Gastroesophageal sphincter (tissue), 4 donors: ENCODE data around the gene IMPDH2. TPM values are rescaled to one million over a fixed set of nuclear protein-coding genes. Genes with fewer than 3 reads are reported as not detected.

Experiments used
- ATAC-seq: fragments of 150-250 bp; one replicate; pipeline ENCODE4 v1.9.1; 2016; ENCODE audit warnings: mild to moderate bottlenecking, moderate library complexity
- H3K27ac ChIP-seq, 4 donors: fragments of 200-600 bp; sonication (generic) in 3 of 4; 1 replicate in 3 of 4; 2 replicates in 1 of 4; pipeline ENCODE4 v1.5.1; 2016 to 2019
- H3K27me3 ChIP-seq: fragments of 200-600 bp; sonication (generic); one replicate; pipeline ENCODE4 v1.5.1; 2019
- H3K36me3 ChIP-seq, 2 donors: fragments of 200-600 bp; sonication (generic); one replicate each; pipeline ENCODE4 v1.5.1; 2019; ENCODE audit warnings: control low read depth in 1 of 2
- H3K4me1 ChIP-seq, 3 donors: fragments of 200-600 bp; sonication (generic); 1 replicate in 2 of 3; 2 replicates in 1 of 3; pipeline ENCODE4 v1.5.1; 2016 to 2019; ENCODE audit warnings: control low read depth in 2 of 3
- H3K4me3 ChIP-seq, 2 donors: fragments of 200-600 bp; sonication (generic); one replicate each; pipeline ENCODE4 v1.5.1; 2019; ENCODE audit warnings: mild to moderate bottlenecking in 1 of 2, moderate library complexity in 1 of 2
- H3K9me3 ChIP-seq, 3 donors: fragments of 200-600 bp; sonication (generic); one replicate each; pipeline ENCODE4 v1.5.1; 2017 to 2019; ENCODE audit warnings: control low read depth in 2 of 3
- EP300 ChIP-seq: sonication (generic); formaldehyde crosslinking; IDR thresholded peaks from one replicate; pipeline ENCODE4 v1.6.1; 2017; ENCODE audit warnings: antibody characterized with exemption, mild to moderate bottlenecking
- POLR2A ChIP-seq, 2 donors: fragments of 450-650 bp; IDR thresholded peaks; one replicate each; pipeline ENCODE4 v1.6.1; 2017; ENCODE audit warnings: antibody characterized with exemption in 2 of 2, mild to moderate bottlenecking in 2 of 2, moderate library complexity in 1 of 2
- POLR2AphosphoS5 ChIP-seq: sonication (generic); formaldehyde crosslinking; IDR thresholded peaks from one replicate; pipeline ENCODE4 v1.6.1; 2017; ENCODE audit warnings: antibody characterized with exemption
- WGBS, 2 donors: methylation state at CpG; one replicate each; pipeline ENCODE4 v1.1.5; 2018; ENCODE audit warnings: low coverage in 1 of 2; 5-methylcytosine and 5-hydroxymethylcytosine counted together
- total RNA-seq, 4 donors: library from RNA; depleted of rRNA; stranded (reverse); fragments of >200 nt; gene quantifications; one replicate each; pipeline ENCODE4 v1.1.0, GENCODE V29; 2016
- TF ChIP-seq, protein P1 (sequence below), 4 experiments: fragments of 200-600 bp in 2 of 4; fragments of 450-650 bp in 2 of 4; sonication (generic) in 1 of 4; IDR thresholded peaks; one replicate each; pipeline ENCODE4 v1.5.1; 2017 to 2019; ENCODE audit warnings: antibody characterized with exemption in 4 of 4, mild to moderate bottlenecking in 2 of 4, moderate library complexity in 2 of 4

IMPDH2 gene
- total RNA-seq, 4 donors from 2014 or later = 89.8 to 179 (median 118) TPM

DNA sequence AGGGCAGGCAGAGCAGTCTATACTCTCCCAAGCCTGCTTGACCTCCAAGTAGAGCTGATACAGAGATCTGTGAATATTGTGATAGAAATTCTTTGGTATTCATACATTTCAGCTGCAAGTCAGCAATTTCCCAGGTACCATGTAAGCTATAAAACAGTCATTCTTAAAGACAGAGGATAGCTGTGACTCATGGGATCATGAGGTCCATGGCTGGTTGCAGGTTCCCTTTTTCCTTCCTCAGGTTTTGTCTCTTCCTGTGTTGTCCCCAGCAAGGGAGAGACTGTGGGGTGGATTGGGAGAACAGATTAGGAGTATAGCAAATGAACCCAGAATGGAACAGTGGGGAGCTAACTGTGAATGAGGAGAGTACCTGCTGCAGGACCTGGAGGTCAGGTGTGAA lies 44.5 kb downstream of the IMPDH2 start:
- Histone ChIP-seq H3K27ac (no peak overlapping the region), H3K9me3 (no peaks in the 10 kb centered on the region), H3K27me3 (no peaks in the 10 kb centered on the region), H3K4me3 (no peak overlapping the region), H3K4me1 (peaks cover 3 to 21% (median 6%) of the 10 kb centered on the region in 3 donors), H3K36me3 (peaks cover 0 to 75% of the 10 kb centered on the region in 2 donors)
- ATAC-seq = no peak
- TF ChIP-seq, protein P1, sequence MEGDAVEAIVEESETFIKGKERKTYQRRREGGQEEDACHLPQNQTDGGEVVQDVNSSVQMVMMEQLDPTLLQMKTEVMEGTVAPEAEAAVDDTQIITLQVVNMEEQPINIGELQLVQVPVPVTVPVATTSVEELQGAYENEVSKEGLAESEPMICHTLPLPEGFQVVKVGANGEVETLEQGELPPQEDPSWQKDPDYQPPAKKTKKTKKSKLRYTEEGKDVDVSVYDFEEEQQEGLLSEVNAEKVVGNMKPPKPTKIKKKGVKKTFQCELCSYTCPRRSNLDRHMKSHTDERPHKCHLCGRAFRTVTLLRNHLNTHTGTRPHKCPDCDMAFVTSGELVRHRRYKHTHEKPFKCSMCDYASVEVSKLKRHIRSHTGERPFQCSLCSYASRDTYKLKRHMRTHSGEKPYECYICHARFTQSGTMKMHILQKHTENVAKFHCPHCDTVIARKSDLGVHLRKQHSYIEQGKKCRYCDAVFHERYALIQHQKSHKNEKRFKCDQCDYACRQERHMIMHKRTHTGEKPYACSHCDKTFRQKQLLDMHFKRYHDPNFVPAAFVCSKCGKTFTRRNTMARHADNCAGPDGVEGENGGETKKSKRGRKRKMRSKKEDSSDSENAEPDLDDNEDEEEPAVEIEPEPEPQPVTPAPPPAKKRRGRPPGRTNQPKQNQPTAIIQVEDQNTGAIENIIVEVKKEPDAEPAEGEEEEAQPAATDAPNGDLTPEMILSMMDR (IDR thresholded peaks at IDR 0.05) = no peak
- TF ChIP-seq POLR2AphosphoS5 (no peak), POLR2A (IDR thresholded peaks at IDR 0.05) (no peak), EP300 (no peak)

DNA sequence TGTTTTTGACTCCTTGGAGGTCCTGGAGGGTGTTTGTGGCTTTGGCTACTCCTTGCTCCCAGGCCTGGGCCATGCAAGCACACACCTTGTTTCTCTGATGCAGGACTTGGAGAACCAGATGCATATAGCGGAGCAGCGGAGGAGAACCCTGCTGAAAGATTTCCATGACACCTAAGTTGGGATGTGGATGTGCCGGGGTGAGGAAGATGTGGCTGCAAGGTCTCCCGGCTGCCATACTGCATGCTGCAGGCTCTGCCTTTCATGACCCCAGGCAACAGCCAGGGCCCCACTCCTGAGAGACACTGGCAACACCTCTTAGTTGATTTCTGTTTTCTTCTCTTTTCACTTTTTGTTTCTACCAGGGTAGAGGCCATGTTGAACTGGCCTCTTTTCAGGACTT lies 46.1 kb downstream of the IMPDH2 start:
- Histone ChIP-seq H3K9me3 (no peaks in the 10 kb centered on the region), H3K27me3 (no peaks in the 10 kb centered on the region), H3K36me3 (peaks cover 0 to 91% of the 10 kb centered on the region in 2 donors), H3K27ac (no peak overlapping the region), H3K4me3 (no peak overlapping the region), H3K4me1 (peaks cover 0 to 6% (median 0%) of the 10 kb centered on the region in 3 donors)
- no peak for ATAC-seq
- WGBS, 2 donors = 100% methylated on average over 1 to 2 of the region's 4 CpGs
- TF ChIP-seq POLR2AphosphoS5 = no peak
- TF ChIP-seq, protein P1 (IDR thresholded peaks at IDR 0.05) = no peak

DNA sequence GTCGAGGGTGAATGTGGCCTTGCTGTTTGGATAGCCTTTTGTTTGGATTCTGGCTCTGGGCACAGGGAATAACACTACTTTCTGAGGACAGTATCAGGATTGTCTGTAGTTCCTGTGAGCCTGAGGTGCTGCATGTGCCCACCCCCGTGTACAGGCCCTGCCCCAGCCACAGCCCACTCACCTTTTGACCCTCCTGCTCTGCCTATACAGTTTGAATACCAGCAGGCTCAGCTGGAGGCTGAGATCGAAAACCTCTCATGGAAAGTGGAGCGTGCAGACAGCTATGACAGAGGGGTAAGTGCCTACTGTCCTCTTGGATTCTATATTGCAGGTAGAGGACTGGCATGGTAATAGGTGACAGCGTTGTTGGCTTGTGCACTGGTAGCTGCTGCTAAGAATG lies 46.5 kb downstream of the IMPDH2 start:
- no peak overlapping the region for H3K4me3 ChIP-seq
- no peaks in the 10 kb centered on the region for H3K9me3 ChIP-seq
- H3K27ac ChIP-seq = no peak overlapping the region
- ATAC-seq = no peak
- H3K36me3 ChIP-seq = peaks cover 0 to 95% of the 10 kb centered on the region in 2 donors
- no peaks in the 10 kb centered on the region for H3K27me3 ChIP-seq
- peaks cover 0 to 2% (median 0%) of the 10 kb centered on the region in 3 donors for H3K4me1 ChIP-seq
- WGBS, 2 donors = 53% methylated on average over 2 to 3 of the region's 5 CpGs
- TF ChIP-seq, protein P1 (IDR thresholded peaks at IDR 0.05) = no peak
- TF ChIP-seq POLR2A (IDR thresholded peaks at IDR 0.05) (no peak), EP300 (no peak), POLR2AphosphoS5 (no peak)

DNA sequence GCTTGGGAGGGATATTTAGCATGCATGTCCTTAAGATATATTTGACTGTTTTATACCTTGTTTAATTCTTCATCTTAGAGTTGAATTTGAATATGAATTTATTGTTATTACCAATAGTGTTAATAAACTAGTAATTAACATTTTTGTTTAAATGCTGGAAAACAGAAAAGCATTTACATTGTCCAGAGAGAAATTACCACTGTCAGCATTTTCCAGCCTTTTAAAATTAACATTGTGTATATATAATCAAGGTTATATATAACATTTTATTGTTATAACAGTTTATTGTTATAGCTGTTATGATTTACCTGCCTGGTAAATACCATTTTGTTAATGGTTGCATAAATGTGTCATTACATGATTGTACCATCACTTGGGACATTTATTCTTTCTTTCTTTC lies 47.2 kb downstream of the IMPDH2 start:
- TF ChIP-seq, protein P1 (IDR thresholded peaks at IDR 0.05) = no peak
- TF ChIP-seq EP300 = no peak
- no peak for TF ChIP-seq POLR2AphosphoS5
- no peak for TF ChIP-seq POLR2A (IDR thresholded peaks at IDR 0.05)
- Histone ChIP-seq H3K4me3 (no peak overlapping the region), H3K27me3 (no peaks in the 10 kb centered on the region), H3K27ac (no peak overlapping the region), H3K4me1 (no peaks in the 10 kb centered on the region), H3K9me3 (no peaks in the 10 kb centered on the region), H3K36me3 (peaks cover 0 to 100% of the 10 kb centered on the region in 2 donors)
- ATAC-seq = no peak

DNA sequence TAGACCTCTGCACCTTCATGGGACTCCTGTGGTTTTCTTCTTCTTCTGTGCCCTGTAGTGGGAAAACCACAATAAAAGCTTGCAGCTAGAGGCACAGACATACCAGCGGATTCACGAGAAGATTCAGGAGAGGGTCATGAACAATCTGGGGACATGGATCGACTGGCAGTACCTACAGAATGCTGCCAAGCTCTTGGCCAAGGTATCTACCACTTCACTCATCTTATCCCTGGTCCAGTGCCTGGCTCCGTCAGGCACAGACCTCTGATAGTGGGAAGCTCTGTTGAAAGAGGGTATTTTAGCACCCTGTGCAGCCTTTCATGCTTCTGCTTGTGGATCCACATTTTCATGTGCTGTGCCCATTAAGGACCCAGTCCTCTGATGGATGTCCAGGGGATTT lies 48.9 kb downstream of the IMPDH2 start:
- H3K4me1 ChIP-seq = no peaks in the 10 kb centered on the region
- H3K36me3 ChIP-seq = peaks cover 0 to 100% of the 10 kb centered on the region in 2 donors
- no peak for ATAC-seq
- no peak for TF ChIP-seq EP300
- TF ChIP-seq POLR2A (IDR thresholded peaks at IDR 0.05) = no peak
- no peak for TF ChIP-seq POLR2AphosphoS5
- TF ChIP-seq, protein P1 (IDR thresholded peaks at IDR 0.05) = no peak
- H3K4me3 ChIP-seq = no peak overlapping the region
- H3K27me3 ChIP-seq = no peaks in the 10 kb centered on the region
- no peaks in the 10 kb centered on the region for H3K9me3 ChIP-seq
- no peak overlapping the region for H3K27ac ChIP-seq
- WGBS, 2 donors = 81 to 86% methylated on average over 2 to 4 of the region's 4 CpGs
